GM12875 (cell line): ENCODE data around the gene MYO16.

Source experiments
- H3K4me3 ChIP-seq: one replicate; pipeline ENCODE4 v1.5.1; 2011; ENCODE audit warnings: low read depth, low read length, control low read depth
- CTCF ChIP-seq: IDR thresholded peaks from 2 replicates; pipeline ENCODE4 v1.5.1; 2011; ENCODE audit warnings: low read depth, mild to moderate bottlenecking, control low read depth, inconsistent platforms, low read length, moderate library complexity, borderline replicate concordance; ENCODE audit not compliant: insufficient read depth

MYO16 gene

GRCh38 chr13:108629181-108629752, at the start of gene MYO16:
MYO16 (plus strand) TSS chr13:108629611; CDS start chr13:108629845, 234 bp downstream.
- no peak for TF ChIP-seq CTCF

GRCh38 chr13:108586826-108587225, 42.6 kb upstream of the MYO16 start:
- no peak overlapping the region for H3K4me3 ChIP-seq
- TF ChIP-seq CTCF: no peak

More at GRCh38 chr13:108629181-108629752, at the start of gene MYO16:
- H3K4me3 ChIP-seq: no peak within 1 kb of the TSS

GRCh38 chr13:108588516-108588915, 40.9 kb upstream of the MYO16 start:
- no peak overlapping the region for H3K4me3 ChIP-seq
- no peak for TF ChIP-seq CTCF

GRCh38 chr13:108594153-108594552, 35.3 kb upstream of the MYO16 start:
- no peak for TF ChIP-seq CTCF
- no peak overlapping the region for H3K4me3 ChIP-seq

GRCh38 chr13:108595436-108596274, 33.8 kb upstream of the MYO16 start:
- no peak overlapping the region for H3K4me3 ChIP-seq

GRCh38 chr13:108597943-108598342, 31.5 kb upstream of the MYO16 start:
- no peak for TF ChIP-seq CTCF

More at GRCh38 chr13:108595436-108596274, 33.8 kb upstream of the MYO16 start:
- TF ChIP-seq CTCF: no peak

GRCh38 chr13:108606424-108606823, 23.0 kb upstream of the MYO16 start:
- no peak overlapping the region for H3K4me3 ChIP-seq
- no peak for TF ChIP-seq CTCF

More at GRCh38 chr13:108597943-108598342, 31.5 kb upstream of the MYO16 start:
- no peak overlapping the region for H3K4me3 ChIP-seq
